B cell (primary cell): ENCODE data around the gene HTT.

Experiments
- EZH2 ChIP-seq: IDR thresholded peaks from 2 replicates; pipeline ENCODE4 v1.6.1; 2012; ENCODE audit warnings: borderline replicate concordance, low read depth, mild to moderate bottlenecking, moderate library complexity, low read length; ENCODE audit not compliant: insufficient read depth, poor library complexity, severe bottlenecking
- TF ChIP-seq, protein P1 (sequence below): fragments of 200-600 bp; IDR thresholded peaks from one replicate; pipeline ENCODE4 v1.8.0; 2022; ENCODE audit warnings: antibody characterized with exemption, mild to moderate bottlenecking

DNA sequence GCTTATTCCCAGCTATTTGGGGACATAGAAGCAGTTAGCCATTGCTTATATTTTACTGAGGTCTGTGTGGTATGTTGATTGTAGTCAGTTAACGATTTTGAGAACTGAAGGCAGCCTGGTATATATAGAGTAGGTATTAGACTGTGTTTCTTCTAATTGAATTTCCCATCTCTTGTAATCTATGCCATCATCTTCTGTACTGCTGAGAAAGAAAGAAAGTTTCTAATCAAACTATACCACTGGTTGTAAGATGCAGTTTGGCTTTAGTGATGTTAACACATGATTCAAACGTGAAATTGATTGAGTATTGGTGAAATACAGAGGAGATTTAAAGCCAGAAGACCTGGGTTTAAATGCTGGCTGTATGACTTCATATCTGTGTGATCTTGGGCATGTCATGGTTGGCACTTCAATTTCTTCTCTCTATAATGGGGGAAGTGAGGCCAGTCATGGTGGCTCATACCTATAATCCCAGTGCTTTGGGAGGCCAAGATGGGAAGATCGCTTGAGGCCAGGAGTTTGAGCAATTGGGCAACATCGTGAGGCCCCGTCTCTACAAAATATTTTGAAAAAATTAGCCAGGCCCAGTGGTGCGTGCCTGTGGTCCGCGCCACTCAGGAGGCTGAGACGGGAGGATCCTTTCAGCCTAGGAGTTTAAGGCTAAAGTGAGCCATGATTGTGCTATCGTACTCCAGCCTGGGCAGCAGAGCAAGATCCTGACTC lies 11.6 kb downstream of the HTT start:
- no peak for TF ChIP-seq EZH2
- TF ChIP-seq, protein P1, sequence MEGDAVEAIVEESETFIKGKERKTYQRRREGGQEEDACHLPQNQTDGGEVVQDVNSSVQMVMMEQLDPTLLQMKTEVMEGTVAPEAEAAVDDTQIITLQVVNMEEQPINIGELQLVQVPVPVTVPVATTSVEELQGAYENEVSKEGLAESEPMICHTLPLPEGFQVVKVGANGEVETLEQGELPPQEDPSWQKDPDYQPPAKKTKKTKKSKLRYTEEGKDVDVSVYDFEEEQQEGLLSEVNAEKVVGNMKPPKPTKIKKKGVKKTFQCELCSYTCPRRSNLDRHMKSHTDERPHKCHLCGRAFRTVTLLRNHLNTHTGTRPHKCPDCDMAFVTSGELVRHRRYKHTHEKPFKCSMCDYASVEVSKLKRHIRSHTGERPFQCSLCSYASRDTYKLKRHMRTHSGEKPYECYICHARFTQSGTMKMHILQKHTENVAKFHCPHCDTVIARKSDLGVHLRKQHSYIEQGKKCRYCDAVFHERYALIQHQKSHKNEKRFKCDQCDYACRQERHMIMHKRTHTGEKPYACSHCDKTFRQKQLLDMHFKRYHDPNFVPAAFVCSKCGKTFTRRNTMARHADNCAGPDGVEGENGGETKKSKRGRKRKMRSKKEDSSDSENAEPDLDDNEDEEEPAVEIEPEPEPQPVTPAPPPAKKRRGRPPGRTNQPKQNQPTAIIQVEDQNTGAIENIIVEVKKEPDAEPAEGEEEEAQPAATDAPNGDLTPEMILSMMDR, result no peak
